A549 (cell line): ENCODE data around the gene CD274. TPM values are rescaled to one million over a fixed set of nuclear protein-coding genes. Genes with fewer than 3 reads are reported as not detected.

ENCODE experiments used
- ATAC-seq, 2 experiments: fragments of 200-7000 bp in 1 of 2; fragments of >200 bp in 1 of 2; cut with Nextera tagmentation in 1 of 2; cut with Tn5 transposase in 1 of 2; 3 replicates each; pipeline versions ENCODE4 v1.8.0 to v1.9.1; 2018 to 2020; ENCODE audit warnings: mild to moderate bottlenecking in 1 of 2, moderate library complexity in 1 of 2
- CTCF ChIA-PET: fragments of 300-600 bp; sonication (Branson Sonifier 250); formaldehyde crosslinking; extraction: SDS; loops from one replicate; lab custom pipeline; 2021; ENCODE audit warnings: antibody characterized with exemption, inconsistent platforms; lab: Yijun Ruan, JAX
- POLR2A ChIA-PET: fragments of 350-600 bp; formaldehyde crosslinking; extraction: SDS; loops from one replicate; lab custom pipeline; 2021; ENCODE audit warnings: antibody characterized with exemption, inconsistent platforms; lab: Yijun Ruan, JAX
- DNase-seq, 2 experiments: peaks; one replicate each; pipeline versions ENCODE4 v3.0.0 to v3.0.0-alpha.2; 2011 to 2016; ENCODE audit warnings: low read depth in 1 of 2, low spot score in 1 of 2
- FAIRE-seq: peaks from 2 replicates; lab custom pipeline; 2011; peaks lifted over from hg19 to GRCh38; lab: Jason Lieb, UNC
- H3K27ac ChIP-seq, 2 experiments: fragments of >200 bp; sonication (Bioruptor Twin); formaldehyde crosslinking; 3 replicates each; pipeline ENCODE4 v1.5.1; 2016 to 2017
- H3K4me1 ChIP-seq: fragments of >200 bp; sonication (Bioruptor Twin); formaldehyde crosslinking; 3 replicates; pipeline ENCODE4 v1.6.1; 2016
- H3K4me2 ChIP-seq: fragments of >200 bp; sonication (Bioruptor Twin); formaldehyde crosslinking; 3 replicates; pipeline ENCODE4 v1.6.1; 2016
- H3K4me3 ChIP-seq: fragments of >200 bp; sonication (Bioruptor Twin); formaldehyde crosslinking; 3 replicates; pipeline ENCODE4 v1.5.1; 2016
- H3K9me3 ChIP-seq: fragments of >200 bp; sonication (Bioruptor Twin); formaldehyde crosslinking; 3 replicates; pipeline ENCODE4 v1.6.1; 2016
- CBX2 ChIP-seq: fragments of 200-600 bp; sonication (generic); IDR thresholded peaks from 2 replicates; pipeline ENCODE4 v1.6.1; 2016; ENCODE audit warnings: low read depth, mild to moderate bottlenecking, borderline replicate concordance
- CEBPB ChIP-seq, 2 experiments: fragments of >200 bp in 1 of 2; sonication (Bioruptor Twin) in 1 of 2; formaldehyde crosslinking in 1 of 2; IDR thresholded peaks; 2 replicates each; pipeline ENCODE4 v1.6.1; 2012 to 2016
- EP300 ChIP-seq, 2 experiments: fragments of >200 bp; sonication (Bioruptor Twin); formaldehyde crosslinking; IDR thresholded peaks; 2 replicates in 1 of 2; 3 replicates in 1 of 2; pipeline ENCODE4 v1.6.1; 2016 to 2017
- HDAC2 ChIP-seq: fragments of 200-600 bp; sonication (generic); IDR thresholded peaks from 2 replicates; pipeline ENCODE4 v1.6.1; 2016
- HOXB13 ChIP-seq: fragments of 250-450 bp; sonication (Bioruptor Pico); IDR thresholded peaks from 2 replicates; pipeline ENCODE4 v1.5.0; 2020; ENCODE audit warnings: low read depth, mild to moderate bottlenecking, moderate library complexity
- JUNB ChIP-seq: fragments of >200 bp; sonication (Bioruptor Twin); formaldehyde crosslinking; IDR thresholded peaks from 2 replicates; pipeline ENCODE4 v1.6.1; 2016
- KDM1A ChIP-seq: fragments of 200-600 bp; sonication (generic); IDR thresholded peaks from 2 replicates; pipeline ENCODE4 v1.6.1; 2016; ENCODE audit warnings: low read depth, mild to moderate bottlenecking
- KDM5A ChIP-seq: fragments of 200-600 bp; sonication (generic); IDR thresholded peaks from 2 replicates; pipeline ENCODE4 v1.6.1; 2016; ENCODE audit warnings: antibody characterized with exemption, mild to moderate bottlenecking
- MYC ChIP-seq: IDR thresholded peaks from 2 replicates; pipeline ENCODE4 v1.6.1; 2012; ENCODE audit warnings: mild to moderate bottlenecking, inconsistent platforms, low read length, improper control_type of control experiment, borderline replicate concordance
- RAD21 ChIP-seq, 2 experiments: fragments of >200 bp in 1 of 2; sonication (Bioruptor Twin) in 1 of 2; formaldehyde crosslinking in 1 of 2; IDR thresholded peaks in 1 of 2; conservative IDR thresholded peaks in 1 of 2; 2 replicates in 1 of 2; 3 replicates in 1 of 2; pipeline ENCODE4 v1.6.1; 2012 to 2018; ENCODE audit warnings: inconsistent platforms in 1 of 2
- RARB ChIP-seq: fragments of 250-450 bp; sonication (Bioruptor Pico); IDR thresholded peaks from 2 replicates; pipeline ENCODE4 v1.8.0; 2021; ENCODE audit warnings: mild to moderate bottlenecking, moderate library complexity
- RFX5 ChIP-seq: fragments of 450-650 bp; IDR thresholded peaks from 2 replicates; pipeline ENCODE4 v1.7.1; 2014; ENCODE audit warnings: antibody characterized with exemption, mild to moderate bottlenecking, moderate library complexity
- RNF2 ChIP-seq: fragments of 200-600 bp; sonication (generic); IDR thresholded peaks from 2 replicates; pipeline ENCODE4 v1.6.1; 2016; ENCODE audit warnings: low read depth, mild to moderate bottlenecking, antibody characterized with exemption, moderate library complexity, borderline replicate concordance
- SREBF2 ChIP-seq: fragments of 450-650 bp; IDR thresholded peaks from 2 replicates; pipeline ENCODE4 v1.6.1; 2014; ENCODE audit warnings: mild to moderate bottlenecking, moderate library complexity
- USF2 ChIP-seq: fragments of 450-650 bp; IDR thresholded peaks from 2 replicates; pipeline ENCODE4 v1.6.1; 2014; ENCODE audit warnings: antibody characterized with exemption
- ZC3H11A ChIP-seq: fragments of 450-650 bp; IDR thresholded peaks from 2 replicates; pipeline ENCODE4 v1.6.1; 2014; ENCODE audit warnings: antibody characterized with exemption, mild to moderate bottlenecking
- ZFP36 ChIP-seq: fragments of 450-650 bp; IDR thresholded peaks from 2 replicates; pipeline ENCODE4 v1.6.1; 2014; ENCODE audit warnings: borderline replicate concordance; ENCODE audit not compliant: partially characterized antibody
- WGBS: methylation state at CpG from one replicate; pipeline ENCODE4 v1.1.6; 2017; ENCODE audit errors: missing lambda C conversion rate; 5-methylcytosine and 5-hydroxymethylcytosine counted together
- polyA plus RNA-seq, 4 experiments: library from polyadenylated mRNA; depleted of rRNA in 3 of 4; stranded (reverse); fragments of >200 nt; fragmentation: RNase III in 1 of 4; extraction: RNeasy Plus Mini Kit Qiagen cat#74134 plus additional on column Dnase treatment in 1 of 4; gene quantifications; 2 replicates in 3 of 4; 3 replicates in 1 of 4; pipeline ENCODE4 v1.2.3, GENCODE V29; 2011 to 2017
- TF ChIP-seq, protein P1 (sequence below): fragments of 250-450 bp; sonication (Bioruptor Pico); IDR thresholded peaks from 2 replicates; pipeline ENCODE4 v1.5.0; 2021; ENCODE audit warnings: mild to moderate bottlenecking, moderate library complexity, borderline replicate concordance

Gene CD274
- polyA plus RNA-seq, 2 of the 4 experiments (the other 2 are of a cell fraction) = 3.4 to 6.8 TPM

- 69% methylated on average over 21 of the region's 21 CpGs for WGBS
- CTCF ChIA-PET = interaction anchor here (0.6 to 9.0 kb wide), 11 partner anchors 10 to 256 kb away, joined by 3 to 114 read pairs (median 6); partner anchors contain the start of genes CD274 and INSL6
- DNase-seq = peak in 1 of 2 experiments; percentile 37
- H3K9me3 ChIP-seq = no peaks in the 10 kb centered on the region
- peak overlapping the region; percentile 63 to 91 for H3K27ac ChIP-seq
- no peak for TF ChIP-seq EP300 (IDR thresholded peaks at IDR 0.05)
- TF ChIP-seq, protein P1, sequence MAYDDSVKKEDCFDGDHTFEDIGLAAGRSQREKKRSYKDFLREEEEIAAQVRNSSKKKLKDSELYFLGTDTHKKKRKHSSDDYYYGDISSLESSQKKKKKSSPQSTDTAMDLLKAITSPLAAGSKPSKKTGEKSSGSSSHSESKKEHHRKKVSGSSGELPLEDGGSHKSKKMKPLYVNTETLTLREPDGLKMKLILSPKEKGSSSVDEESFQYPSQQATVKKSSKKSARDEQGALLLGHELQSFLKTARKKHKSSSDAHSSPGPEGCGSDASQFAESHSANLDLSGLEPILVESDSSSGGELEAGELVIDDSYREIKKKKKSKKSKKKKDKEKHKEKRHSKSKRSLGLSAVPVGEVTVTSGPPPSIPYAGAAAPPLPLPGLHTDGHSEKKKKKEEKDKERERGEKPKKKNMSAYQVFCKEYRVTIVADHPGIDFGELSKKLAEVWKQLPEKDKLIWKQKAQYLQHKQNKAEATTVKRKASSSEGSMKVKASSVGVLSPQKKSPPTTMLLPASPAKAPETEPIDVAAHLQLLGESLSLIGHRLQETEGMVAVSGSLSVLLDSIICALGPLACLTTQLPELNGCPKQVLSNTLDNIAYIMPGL = no peak
- TF ChIP-seq RAD21 (conservative IDR thresholded peaks at IDR 0.05 in 1 of 2, IDR thresholded peaks at IDR 0.05 in 1 of 2) = no peak
- no peak for TF ChIP-seq JUNB
- TF ChIP-seq KDM1A = no peak
- no peak for TF ChIP-seq RARB (CRISPR knock-in tag)
- TF ChIP-seq ZC3H11A = no peak
- peak; percentile 25 to 40; a peak in 4 of 6 replicates for ATAC-seq
- peaks cover 18% of the 10 kb centered on the region for H3K4me1 ChIP-seq
- FAIRE-seq = no peak
- peak overlapping the region; percentile 73 for H3K4me3 ChIP-seq
- POLR2A ChIA-PET = interaction anchor here (0.9 to 2.2 kb wide), 10 partner anchors 12 to 697 kb away, joined by 3 to 17 read pairs (median 6); partner anchors contain the start of genes CD274, INSL4, JAK2 and PDCD1LG2
- H3K4me2 ChIP-seq = peak overlapping the region; percentile 83
These were observed 11.8 kb upstream of the CD274 start for GRCh38 chr9:5438301-5439162.

GRCh38 chr9:5440426-5440825 lies 9.9 kb upstream of the CD274 start:
- CTCF ChIA-PET = interaction anchor here (0.8 to 9.0 kb wide), 6 partner anchors 10 to 949 kb away, joined by 3 to 114 read pairs (median 9); partner anchors contain the start of genes CD274 and INSL6
- Histone ChIP-seq H3K27ac (no peak overlapping the region; a peak in 1 of 6 replicates), H3K9me3 (no peaks in the 10 kb centered on the region), H3K4me1 (peaks cover 18% of the 10 kb centered on the region), H3K4me2 (no peak overlapping the region), H3K4me3 (no peak overlapping the region)
- POLR2A ChIA-PET = no interaction called here
- ATAC-seq (no peak), DNase-seq (no peak), FAIRE-seq (no peak)
- TF ChIP-seq HOXB13 = no peak
- no peak for TF ChIP-seq KDM5A
- TF ChIP-seq ZFP36 = no peak
- TF ChIP-seq, protein P1 = no peak
- no peak for TF ChIP-seq RAD21 (conservative IDR thresholded peaks at IDR 0.05 in 1 of 2, IDR thresholded peaks at IDR 0.05 in 1 of 2)
- no peak for TF ChIP-seq HDAC2
- TF ChIP-seq USF2 = no peak
- no peak for TF ChIP-seq MYC
- TF ChIP-seq CBX2 = no peak
- TF ChIP-seq RNF2 = no peak
- TF ChIP-seq ZC3H11A = no peak
- TF ChIP-seq SREBF2 = no peak
- TF ChIP-seq CEBPB (IDR thresholded peaks at IDR 0.05) = no peak
- TF ChIP-seq RFX5 = no peak
- TF ChIP-seq RARB (CRISPR knock-in tag) = no peak
- 71% methylated on average over 3 of the region's 3 CpGs for WGBS
